Measurements from ENCODE around the gene ARHGEF7. TPM values are rescaled to one million over a fixed set of nuclear protein-coding genes. Genes with fewer than 3 reads are reported as not detected.

ARHGEF7 gene
- total RNA-seq, 1 donor from 2014 or later, result 64.6 TPM

DNA sequence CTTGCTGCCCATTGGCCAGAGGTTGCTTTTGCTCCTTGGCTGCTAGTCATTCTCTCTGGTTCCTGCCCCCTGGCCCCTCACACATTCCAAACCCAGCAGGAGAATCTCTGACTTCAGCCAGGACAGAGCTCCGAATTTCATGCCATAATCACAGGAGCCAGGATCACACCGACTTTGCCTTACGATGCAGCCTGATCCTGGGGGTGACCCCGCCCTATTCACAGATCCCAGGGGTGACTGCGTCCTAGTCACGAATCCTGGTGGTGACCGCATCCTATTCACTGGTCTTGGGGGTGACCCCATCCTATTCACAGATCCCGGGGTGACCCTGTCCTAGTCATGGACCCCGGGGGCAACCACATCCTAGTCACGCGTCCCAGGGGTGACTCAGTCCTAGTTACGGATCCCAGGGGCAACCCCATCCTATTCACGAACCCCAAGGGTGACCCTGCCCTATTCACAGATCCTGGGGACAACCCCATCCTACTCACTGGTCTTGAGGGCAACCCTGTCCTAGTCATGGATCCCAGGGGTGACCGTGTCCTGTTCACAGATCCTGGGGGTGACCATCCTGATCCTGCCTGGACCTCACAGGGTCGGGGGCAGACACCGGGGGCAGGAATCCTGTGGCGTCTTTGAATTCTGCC is 198.0 kb downstream of the ARHGEF7 start:
- Histone ChIP-seq H3F3A (ENCODE audit: low read depth) (no peaks in the 10 kb centered on the region), H3K9ac (no peak overlapping the region), H3K79me2 (ENCODE audit: low read depth) (no peaks in the 10 kb centered on the region), H3K4me2 (no peak overlapping the region), H3K27me3 (no peaks in the 10 kb centered on the region), H4K20me1 (ENCODE audit: low read depth) (no peaks in the 10 kb centered on the region), H3K27ac (no peak overlapping the region), H3K36me3 (no peaks in the 10 kb centered on the region), H3K4me1 (no peaks in the 10 kb centered on the region), H3K9me3 (ENCODE audit: low read depth) (no peaks in the 10 kb centered on the region), H3K4me3 (no peak overlapping the region), H2AFZ (replicated peaks) (no peak overlapping the region)
- DNase-seq (ENCODE audit: low spot score), result no peak
- H3K27ac Mint-ChIP-seq, result no peak overlapping the region
- peaks cover 50% of the 10 kb centered on the region for H3K9me3 Mint-ChIP-seq
- H3K4me1 Mint-ChIP-seq, result peaks cover 4% of the 10 kb centered on the region
- no peak overlapping the region for H3K4me3 Mint-ChIP-seq
- peaks cover 12% of the 10 kb centered on the region for H3K27me3 Mint-ChIP-seq (ENCODE audit: insufficient read depth, low read depth)
- H3K36me3 Mint-ChIP-seq, result peaks cover 51% of the 10 kb centered on the region
- TF ChIP-seq, protein P1, sequence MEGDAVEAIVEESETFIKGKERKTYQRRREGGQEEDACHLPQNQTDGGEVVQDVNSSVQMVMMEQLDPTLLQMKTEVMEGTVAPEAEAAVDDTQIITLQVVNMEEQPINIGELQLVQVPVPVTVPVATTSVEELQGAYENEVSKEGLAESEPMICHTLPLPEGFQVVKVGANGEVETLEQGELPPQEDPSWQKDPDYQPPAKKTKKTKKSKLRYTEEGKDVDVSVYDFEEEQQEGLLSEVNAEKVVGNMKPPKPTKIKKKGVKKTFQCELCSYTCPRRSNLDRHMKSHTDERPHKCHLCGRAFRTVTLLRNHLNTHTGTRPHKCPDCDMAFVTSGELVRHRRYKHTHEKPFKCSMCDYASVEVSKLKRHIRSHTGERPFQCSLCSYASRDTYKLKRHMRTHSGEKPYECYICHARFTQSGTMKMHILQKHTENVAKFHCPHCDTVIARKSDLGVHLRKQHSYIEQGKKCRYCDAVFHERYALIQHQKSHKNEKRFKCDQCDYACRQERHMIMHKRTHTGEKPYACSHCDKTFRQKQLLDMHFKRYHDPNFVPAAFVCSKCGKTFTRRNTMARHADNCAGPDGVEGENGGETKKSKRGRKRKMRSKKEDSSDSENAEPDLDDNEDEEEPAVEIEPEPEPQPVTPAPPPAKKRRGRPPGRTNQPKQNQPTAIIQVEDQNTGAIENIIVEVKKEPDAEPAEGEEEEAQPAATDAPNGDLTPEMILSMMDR (IDR thresholded peaks at IDR 0.05), result no peak
- TF ChIP-seq EZH2phosphoT487 (IDR thresholded peaks at IDR 0.05) (no peak), EZH2 (IDR thresholded peaks at IDR 0.05) (no peak)

DNA sequence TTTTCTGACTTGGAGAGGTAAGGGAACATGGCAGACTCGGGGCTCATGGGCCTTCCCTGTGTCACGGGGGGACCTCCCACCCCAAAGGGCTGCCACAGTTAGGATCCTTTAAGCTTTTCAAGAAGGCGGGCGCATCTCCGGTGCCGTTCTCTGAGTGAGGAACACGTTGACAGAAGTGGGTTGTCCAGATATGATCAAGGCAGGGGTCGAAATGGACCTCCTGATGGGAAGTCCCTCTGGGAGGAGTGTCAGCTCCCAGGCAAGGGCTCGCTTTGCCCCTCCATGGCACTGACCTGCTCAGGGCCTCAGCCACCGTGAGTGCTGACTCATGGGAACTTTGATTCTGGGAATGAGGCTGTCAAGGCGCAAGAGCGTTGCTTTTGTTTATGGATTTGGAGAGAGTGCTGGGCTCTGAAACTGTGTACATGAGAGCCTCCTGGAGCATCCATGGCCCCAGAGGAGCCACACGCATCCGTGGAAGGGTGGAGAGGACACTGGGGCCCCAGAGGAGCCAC is 198.9 kb downstream of the ARHGEF7 start:
- Mint-ChIP-seq H3K27ac (no peak overlapping the region), H3K4me3 (no peak overlapping the region), H3K9me3 (peaks cover 50% of the 10 kb centered on the region), H3K4me1 (peaks cover 4% of the 10 kb centered on the region), H3K27me3 (ENCODE audit: insufficient read depth, low read depth) (peaks cover 12% of the 10 kb centered on the region), H3K36me3 (peaks cover 44% of the 10 kb centered on the region)
- Histone ChIP-seq H3F3A (ENCODE audit: low read depth) (no peaks in the 10 kb centered on the region), H3K79me2 (ENCODE audit: low read depth) (no peaks in the 10 kb centered on the region), H4K20me1 (ENCODE audit: low read depth) (no peaks in the 10 kb centered on the region), H3K9ac (no peak overlapping the region), H3K4me3 (no peak overlapping the region), H3K4me2 (no peak overlapping the region), H3K27me3 (no peaks in the 10 kb centered on the region), H3K9me3 (ENCODE audit: low read depth) (no peaks in the 10 kb centered on the region), H3K27ac (no peak overlapping the region), H2AFZ (replicated peaks) (no peak overlapping the region), H3K4me1 (no peaks in the 10 kb centered on the region), H3K36me3 (no peaks in the 10 kb centered on the region)
- DNase-seq (ENCODE audit: low spot score), result no peak
- no peak for TF ChIP-seq EZH2 (IDR thresholded peaks at IDR 0.05)
- no peak for TF ChIP-seq EZH2phosphoT487 (IDR thresholded peaks at IDR 0.05)
- TF ChIP-seq, protein P1 (IDR thresholded peaks at IDR 0.05), result no peak

DNA sequence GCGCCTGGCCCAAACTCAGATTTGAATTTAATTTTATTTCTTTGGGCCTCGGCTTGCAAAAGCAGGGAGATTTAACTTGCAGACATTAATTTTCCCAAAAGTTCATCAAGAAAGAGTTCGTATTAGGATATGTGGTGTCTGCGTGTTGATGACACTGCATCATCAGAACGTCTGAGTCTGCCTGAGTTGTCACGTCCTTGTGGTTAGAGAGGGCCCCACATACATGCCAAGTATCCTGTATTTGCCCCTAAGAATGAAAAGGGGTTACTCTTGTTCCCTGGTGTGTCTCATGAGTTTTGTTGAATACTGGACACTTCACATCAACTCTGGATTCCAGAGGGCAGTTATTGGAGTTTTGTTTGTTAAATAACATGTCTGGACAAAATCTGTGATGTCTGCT is 199.7 kb downstream of the ARHGEF7 start:
- H3K27ac ChIP-seq, result no peak overlapping the region
- H3K79me2 ChIP-seq (ENCODE audit: low read depth), result no peaks in the 10 kb centered on the region
- H3K9ac ChIP-seq, result no peak overlapping the region
- H3K36me3 ChIP-seq, result no peaks in the 10 kb centered on the region
- H3F3A ChIP-seq (ENCODE audit: low read depth), result no peaks in the 10 kb centered on the region
- TF ChIP-seq, protein P1 (IDR thresholded peaks at IDR 0.05), result no peak
- no peak for TF ChIP-seq EZH2phosphoT487 (IDR thresholded peaks at IDR 0.05)
- TF ChIP-seq EZH2 (IDR thresholded peaks at IDR 0.05), result no peak
- no peak overlapping the region for H3K4me3 Mint-ChIP-seq
- peaks cover 4% of the 10 kb centered on the region for H3K4me1 Mint-ChIP-seq
- no peaks in the 10 kb centered on the region for H3K27me3 ChIP-seq
- H3K4me3 ChIP-seq, result no peak overlapping the region
- H2AFZ ChIP-seq (replicated peaks), result no peak overlapping the region
- no peaks in the 10 kb centered on the region for H3K4me1 ChIP-seq
- H3K9me3 Mint-ChIP-seq, result peaks cover 41% of the 10 kb centered on the region
- H3K4me2 ChIP-seq, result no peak overlapping the region
- DNase-seq (ENCODE audit: low spot score), result no peak
- H3K9me3 ChIP-seq (ENCODE audit: low read depth), result no peaks in the 10 kb centered on the region
- peaks cover 36% of the 10 kb centered on the region for H3K36me3 Mint-ChIP-seq
- H3K27me3 Mint-ChIP-seq (ENCODE audit: insufficient read depth, low read depth), result peaks cover 13% of the 10 kb centered on the region
- H3K27ac Mint-ChIP-seq, result no peak overlapping the region
- no peaks in the 10 kb centered on the region for H4K20me1 ChIP-seq (ENCODE audit: low read depth)

All from neural progenitor cell (in vitro differentiated cells).